ENCODE results near the gene GRB10. TPM values are rescaled to one million over a fixed set of nuclear protein-coding genes. Genes with fewer than 3 reads are reported as not detected.
"Not testable (repeated sequence)": the region's sequence is repeated elsewhere in the genome, so short reads cannot be mapped to it uniquely, and the experiment has no call there.

Gene GRB10
- total RNA-seq, 2 donors from 2014 or later: 0.48 to 2.5 TPM

DNA sequence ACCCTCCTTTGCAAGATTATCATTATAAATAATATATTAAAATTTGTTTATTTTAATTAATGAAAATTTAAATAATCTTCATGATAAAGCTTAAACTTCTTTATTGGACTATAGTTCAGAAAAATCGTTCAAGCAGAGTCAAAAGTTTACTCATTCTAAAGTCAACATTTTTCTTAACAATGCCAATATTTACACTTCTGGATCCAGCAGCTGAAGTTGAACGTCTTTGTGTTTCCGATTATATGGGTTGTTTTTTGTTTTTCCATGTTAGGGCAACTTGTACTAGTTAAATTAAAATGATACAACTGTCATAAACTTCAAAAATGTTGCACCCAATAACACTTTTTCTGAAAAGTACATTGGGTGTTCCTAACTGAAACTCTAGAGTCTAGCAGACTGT, 43.8 kb downstream of the GRB10 start:
- H3K4me3 Mint-ChIP-seq: no peak overlapping the region
- peaks cover 4% of the 10 kb centered on the region for H3K9me3 Mint-ChIP-seq
- H3K4me1 Mint-ChIP-seq (ENCODE audit: low read depth in 2 of 2): peaks cover 12 to 18% of the 10 kb centered on the region in 2 donors
- peaks cover 0 to 4% of the 10 kb centered on the region in 2 donors for H3K27me3 Mint-ChIP-seq
- ATAC-seq: no peak
- H3K27ac Mint-ChIP-seq: no peak overlapping the region
- no peaks in the 10 kb centered on the region for H3K36me3 Mint-ChIP-seq
- DNase-seq (ENCODE audit: low spot score): no peak

DNA sequence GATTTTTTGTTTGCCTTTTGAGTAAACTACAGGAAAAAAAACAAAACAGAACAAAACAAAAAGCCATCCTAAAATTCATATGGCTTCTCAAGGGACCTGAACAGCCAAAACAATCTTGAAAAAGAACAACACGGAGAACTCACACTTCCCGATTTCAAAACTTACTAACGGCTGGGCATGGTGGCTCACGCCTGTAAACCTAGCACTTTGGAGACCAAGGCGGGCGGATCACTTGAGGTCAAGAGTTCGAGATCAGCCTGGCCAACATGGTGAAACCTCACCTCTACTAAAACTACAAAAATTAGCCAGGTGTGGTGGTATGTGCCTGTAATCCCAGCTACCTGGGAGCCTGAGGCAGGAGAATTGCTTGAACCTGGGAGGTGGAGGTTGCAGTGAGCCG, 46.9 kb downstream of the GRB10 start:
- DNase-seq (ENCODE audit: low spot score); H3K4me3 Mint-ChIP-seq; H3K36me3 Mint-ChIP-seq; H3K9me3 Mint-ChIP-seq; H3K27ac Mint-ChIP-seq; H3K27me3 Mint-ChIP-seq; ATAC-seq: not testable (repeated sequence)
- peaks cover 12 to 16% of the 10 kb centered on the region in 2 donors for H3K4me1 Mint-ChIP-seq (ENCODE audit: low read depth in 2 of 2)

DNA sequence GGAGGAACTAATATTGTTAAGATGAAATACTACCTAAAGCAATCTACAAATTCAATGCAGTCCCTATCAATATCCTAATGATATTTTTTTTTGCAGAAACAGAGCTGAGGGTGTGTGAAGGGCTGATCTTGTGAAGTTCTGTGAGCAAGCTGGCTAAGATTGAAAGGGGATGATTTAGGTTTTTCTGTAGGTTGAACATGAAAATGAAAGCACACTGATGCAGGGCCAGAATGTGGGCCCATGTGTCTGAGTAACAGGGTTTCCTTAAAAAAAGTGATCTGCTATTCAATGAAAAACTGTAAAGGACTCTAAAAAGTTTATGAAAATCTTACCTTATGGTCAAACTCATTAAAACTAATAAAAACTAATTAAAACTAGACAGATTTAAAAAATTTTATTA, 47.4 kb downstream of the GRB10 start:
- ATAC-seq (no peak), DNase-seq (ENCODE audit: low spot score) (no peak)
- Mint-ChIP-seq H3K4me1 (ENCODE audit: low read depth in 2 of 2) (peaks cover 12 to 13% of the 10 kb centered on the region in 2 donors), H3K9me3 (peaks cover 4% of the 10 kb centered on the region), H3K27me3 (peaks cover 0 to 4% of the 10 kb centered on the region in 2 donors), H3K27ac (no peak overlapping the region), H3K36me3 (no peaks in the 10 kb centered on the region), H3K4me3 (no peak overlapping the region)

DNA sequence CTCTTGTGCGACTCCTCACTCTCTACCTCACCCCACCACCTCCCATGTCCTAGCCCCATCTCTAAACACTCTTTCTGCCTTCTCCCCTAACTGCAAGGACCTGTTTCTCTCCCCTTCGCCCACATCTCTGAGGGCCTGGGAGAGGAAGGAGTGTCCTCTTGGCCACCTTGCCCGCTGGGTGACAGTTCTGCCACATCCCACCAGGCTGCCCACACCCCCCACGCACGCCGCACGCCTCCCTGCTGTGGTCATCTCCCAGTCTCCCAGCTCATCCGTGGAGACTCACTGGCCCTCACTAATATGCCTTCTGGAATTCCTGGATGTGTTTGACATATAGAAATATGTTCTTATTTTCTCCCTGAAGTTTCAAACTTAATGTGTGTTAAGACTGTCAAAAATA, 48.5 kb downstream of the GRB10 start:
- Mint-ChIP-seq H3K36me3 (no peaks in the 10 kb centered on the region), H3K4me3 (no peak overlapping the region), H3K27me3 (no peaks in the 10 kb centered on the region), H3K9me3 (no peaks in the 10 kb centered on the region), H3K4me1 (ENCODE audit: low read depth in 2 of 2) (peaks cover 1 to 3% of the 10 kb centered on the region in 2 donors), H3K27ac (no peak overlapping the region)
- ATAC-seq (no peak), DNase-seq (ENCODE audit: low spot score) (no peak)

DNA sequence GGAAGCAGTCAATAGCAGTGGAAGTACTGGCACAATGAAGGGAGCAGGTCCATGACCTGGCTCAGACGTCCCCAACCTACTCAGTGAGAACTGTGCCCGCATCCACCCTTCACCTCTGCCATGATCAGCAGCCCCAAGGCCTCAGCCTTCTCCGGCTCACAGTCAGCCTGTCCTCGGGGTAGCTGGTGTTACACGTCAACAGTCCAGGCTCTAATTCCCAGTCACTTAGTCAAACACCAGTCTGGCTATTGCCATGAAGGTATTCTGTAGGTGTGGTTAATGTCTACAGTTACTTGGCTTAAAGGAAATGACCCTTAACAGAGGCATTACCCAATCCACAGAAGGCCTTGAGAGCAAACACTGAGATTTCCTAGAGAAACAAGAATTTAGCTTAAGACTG, 49.1 kb downstream of the GRB10 start:
- Mint-ChIP-seq H3K27me3 (no peaks in the 10 kb centered on the region), H3K4me1 (ENCODE audit: low read depth in 2 of 2) (no peaks in the 10 kb centered on the region), H3K27ac (no peak overlapping the region), H3K36me3 (no peaks in the 10 kb centered on the region), H3K4me3 (no peak overlapping the region), H3K9me3 (no peaks in the 10 kb centered on the region)
- ATAC-seq (no peak), DNase-seq (ENCODE audit: low spot score) (no peak)

DNA sequence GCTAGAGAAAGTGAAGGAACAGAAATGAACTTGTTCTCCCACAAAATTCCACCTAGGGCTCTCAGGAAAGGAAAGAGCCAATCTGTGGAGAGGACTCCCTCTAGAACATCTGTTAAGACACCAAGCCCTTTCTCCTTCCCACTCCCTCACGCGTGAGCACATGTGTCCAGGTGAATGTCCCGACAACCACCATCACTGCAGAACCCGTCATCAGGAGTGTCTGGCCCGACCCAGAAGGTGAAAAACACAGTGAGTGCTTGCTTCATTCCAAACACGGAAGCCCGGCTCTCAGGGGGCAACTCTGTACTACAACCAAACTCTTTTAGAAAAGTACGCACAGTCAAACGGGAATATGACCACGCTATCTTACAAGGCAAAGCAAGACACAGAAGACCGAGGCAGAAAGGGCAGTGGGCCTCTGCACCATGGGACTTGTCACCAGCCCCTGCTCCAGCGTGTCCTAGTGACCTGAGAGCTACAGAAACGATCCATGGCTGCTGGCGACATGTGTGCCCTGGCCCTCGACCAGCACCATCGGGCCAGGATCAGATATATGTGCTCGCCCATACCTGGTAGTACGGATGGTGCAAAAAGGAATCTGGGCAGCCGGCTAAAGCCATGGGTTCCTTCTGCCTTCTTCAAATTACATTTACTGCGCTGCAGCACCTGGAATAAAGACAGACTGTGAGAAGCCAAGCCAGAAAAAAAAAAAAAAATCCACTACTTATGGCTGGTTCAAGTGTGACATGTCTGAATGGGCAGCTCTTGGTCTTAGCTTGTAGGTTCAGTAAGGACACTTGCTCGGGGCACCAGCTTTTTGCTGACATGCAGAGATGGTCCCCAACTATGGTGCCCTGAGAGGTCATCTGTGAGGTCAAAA, 50.8 kb downstream of the GRB10 start:
- ATAC-seq: no peak
- Mint-ChIP-seq H3K9me3 (no peaks in the 10 kb centered on the region), H3K4me3 (no peak overlapping the region), H3K27me3 (no peaks in the 10 kb centered on the region), H3K36me3 (no peaks in the 10 kb centered on the region), H3K4me1 (ENCODE audit: low read depth in 2 of 2) (no peaks in the 10 kb centered on the region), H3K27ac (no peak overlapping the region)
- no peak for DNase-seq (ENCODE audit: low spot score)

DNA sequence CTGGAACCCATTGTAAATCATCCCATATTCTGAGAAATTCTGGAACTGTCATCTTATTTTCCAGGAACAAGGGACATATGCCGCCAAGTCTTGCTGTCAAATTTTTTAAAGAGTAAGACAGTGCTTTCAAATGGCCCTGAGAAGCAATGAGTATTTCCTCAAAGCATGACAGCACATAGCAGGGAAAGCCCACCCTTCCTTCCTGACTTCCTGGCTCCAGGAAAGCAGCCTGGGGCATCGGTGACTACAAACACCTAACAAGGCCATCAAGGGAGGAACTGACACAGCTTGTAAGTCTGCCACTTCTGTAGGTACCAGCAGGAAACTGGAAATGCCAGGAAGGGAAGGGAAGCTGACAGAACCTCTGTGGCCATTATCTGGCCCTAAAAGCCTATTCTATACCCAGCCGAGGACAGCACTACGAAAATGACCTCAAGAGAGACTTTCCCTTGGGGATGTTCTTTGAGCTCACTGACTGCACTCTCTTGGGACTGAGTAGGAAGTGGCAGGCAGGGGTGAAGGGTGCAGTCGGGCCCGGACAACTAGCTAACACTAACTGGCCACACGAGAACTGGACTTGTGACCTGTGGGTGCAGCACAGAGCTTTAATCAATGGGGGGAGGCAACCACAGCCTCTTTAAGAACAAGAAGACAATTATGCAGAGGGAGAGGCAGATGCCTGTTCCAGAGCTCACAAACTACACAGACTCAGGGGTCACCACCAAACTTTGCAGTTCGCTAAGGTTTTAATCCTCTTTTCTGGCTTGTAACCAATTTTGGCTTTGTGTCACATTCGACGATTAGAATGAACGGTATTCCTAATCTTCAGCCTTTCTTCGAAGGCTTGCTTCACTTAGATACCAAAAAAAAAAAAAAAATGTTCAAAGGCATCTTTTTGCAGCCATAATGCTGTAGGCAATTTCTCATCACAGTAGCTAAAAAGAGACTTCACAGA, 52.0 kb downstream of the GRB10 start:
- Mint-ChIP-seq H3K27me3 (no peaks in the 10 kb centered on the region), H3K4me3 (no peak overlapping the region)

DNA sequence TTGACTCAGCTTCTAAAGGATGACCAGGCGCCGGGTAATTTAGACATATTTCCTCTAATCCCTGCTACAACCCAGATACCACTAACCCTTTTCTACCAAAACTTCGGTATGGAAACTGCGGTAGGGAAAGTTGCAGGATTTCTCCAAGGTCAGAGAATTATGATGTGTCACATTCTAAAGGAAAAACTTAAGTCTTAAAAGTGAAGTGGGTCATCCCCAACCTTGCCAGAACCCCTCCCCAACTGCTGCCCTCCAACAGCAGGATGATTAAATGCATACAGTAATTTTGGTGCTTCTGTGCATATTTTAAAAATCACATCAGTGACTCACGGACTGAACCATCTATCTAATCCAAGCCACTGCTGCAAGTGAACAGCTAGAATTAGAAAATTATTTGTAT, 52.7 kb downstream of the GRB10 start:
- no peaks in the 10 kb centered on the region for H3K4me1 Mint-ChIP-seq (ENCODE audit: low read depth in 2 of 2)
- H3K4me3 Mint-ChIP-seq: no peak overlapping the region
- H3K27ac Mint-ChIP-seq: no peak overlapping the region
- H3K36me3 Mint-ChIP-seq: no peaks in the 10 kb centered on the region
- ATAC-seq (no peak), DNase-seq (ENCODE audit: low spot score) (no peak)
- no peaks in the 10 kb centered on the region for H3K27me3 Mint-ChIP-seq
- H3K9me3 Mint-ChIP-seq: no peaks in the 10 kb centered on the region

More for the DNA sequence above, 52.0 kb downstream of the GRB10 start:
- no peaks in the 10 kb centered on the region for H3K4me1 Mint-ChIP-seq (ENCODE audit: low read depth in 2 of 2)
- H3K36me3 Mint-ChIP-seq: no peaks in the 10 kb centered on the region
- DNase-seq (ENCODE audit: low spot score): no peak
- no peak for ATAC-seq
- H3K9me3 Mint-ChIP-seq: no peaks in the 10 kb centered on the region
- H3K27ac Mint-ChIP-seq: no peak overlapping the region

DNA sequence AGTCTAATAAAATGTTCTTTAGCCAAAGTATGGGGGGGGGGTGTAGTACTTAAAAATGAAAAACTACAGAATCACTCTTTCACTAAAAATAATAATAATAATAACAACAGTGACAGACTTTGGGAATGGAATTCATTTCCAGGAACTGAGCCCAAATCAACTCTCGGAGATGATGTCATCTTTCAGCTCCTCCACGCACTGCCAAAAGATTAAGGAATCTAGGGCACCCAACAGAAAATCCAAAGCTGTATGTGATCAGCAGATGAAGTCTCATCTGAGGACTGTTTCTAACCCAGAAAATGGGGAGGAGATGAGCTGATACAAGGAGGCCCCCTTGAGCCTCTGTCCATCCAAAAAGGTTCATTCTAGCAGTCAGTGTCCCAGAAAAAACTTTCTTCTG, 54.5 kb downstream of the GRB10 start:
- ATAC-seq (no peak), DNase-seq (ENCODE audit: low spot score) (no peak)
- no peaks in the 10 kb centered on the region for H3K36me3 Mint-ChIP-seq
- peaks cover 0 to 2% of the 10 kb centered on the region in 2 donors for H3K4me1 Mint-ChIP-seq (ENCODE audit: low read depth in 2 of 2)
- H3K4me3 Mint-ChIP-seq: no peak overlapping the region
- H3K27ac Mint-ChIP-seq: no peak overlapping the region
- peaks cover 0 to 4% of the 10 kb centered on the region in 2 donors for H3K27me3 Mint-ChIP-seq
- H3K9me3 Mint-ChIP-seq: no peaks in the 10 kb centered on the region

DNA sequence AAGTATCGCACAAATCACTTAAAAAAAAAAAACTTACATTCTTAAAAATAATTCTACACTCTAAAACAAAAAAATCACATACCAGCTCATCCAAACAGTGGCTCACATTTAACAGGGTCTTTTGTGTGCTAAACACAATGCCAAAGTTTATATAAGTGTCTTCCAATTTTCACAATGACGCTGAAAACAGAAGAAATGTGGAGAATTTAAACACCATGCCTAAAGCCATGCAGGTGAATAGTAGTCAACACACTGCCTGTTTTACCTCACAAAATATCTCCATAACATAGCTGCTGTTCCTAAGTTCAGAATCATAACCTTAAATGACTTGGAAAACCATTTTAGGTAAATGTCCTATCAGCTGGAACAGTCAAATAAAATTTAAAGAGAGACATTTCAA, 55.0 kb downstream of the GRB10 start:
- no peak for DNase-seq (ENCODE audit: low spot score)
- Mint-ChIP-seq H3K27me3 (peaks cover 0 to 4% of the 10 kb centered on the region in 2 donors), H3K4me1 (ENCODE audit: low read depth in 2 of 2) (peaks cover 0 to 2% of the 10 kb centered on the region in 2 donors), H3K36me3 (no peaks in the 10 kb centered on the region), H3K4me3 (no peak overlapping the region), H3K27ac (no peak overlapping the region), H3K9me3 (no peaks in the 10 kb centered on the region)
- ATAC-seq: no peak

DNA sequence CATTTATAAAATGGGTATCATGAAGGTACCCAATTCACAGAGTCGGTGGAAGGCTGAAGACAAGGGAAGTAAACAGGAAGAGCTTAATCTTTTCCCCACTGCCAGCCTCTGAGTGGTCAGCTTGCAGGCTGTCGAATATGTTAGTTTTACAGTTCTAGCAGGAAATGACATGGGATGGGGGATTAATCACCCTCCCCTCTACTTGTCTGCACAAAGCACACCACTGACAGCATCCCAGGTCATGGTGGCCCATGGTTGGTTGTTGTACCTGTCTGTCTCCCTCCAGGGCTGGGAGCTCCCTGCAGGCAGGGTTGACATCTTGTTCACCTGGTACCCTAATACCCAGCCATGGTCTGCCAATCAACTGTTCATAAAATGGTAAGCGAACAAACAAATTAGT, 55.6 kb downstream of the GRB10 start:
- H3K4me3 Mint-ChIP-seq: no peak overlapping the region
- H3K36me3 Mint-ChIP-seq: no peaks in the 10 kb centered on the region
- H3K27ac Mint-ChIP-seq: no peak overlapping the region
- H3K4me1 Mint-ChIP-seq (ENCODE audit: low read depth in 2 of 2): peaks cover 0 to 2% of the 10 kb centered on the region in 2 donors
- ATAC-seq: no peak
- no peak for DNase-seq (ENCODE audit: low spot score)
- peaks cover 0 to 4% of the 10 kb centered on the region in 2 donors for H3K27me3 Mint-ChIP-seq
- no peaks in the 10 kb centered on the region for H3K9me3 Mint-ChIP-seq

DNA sequence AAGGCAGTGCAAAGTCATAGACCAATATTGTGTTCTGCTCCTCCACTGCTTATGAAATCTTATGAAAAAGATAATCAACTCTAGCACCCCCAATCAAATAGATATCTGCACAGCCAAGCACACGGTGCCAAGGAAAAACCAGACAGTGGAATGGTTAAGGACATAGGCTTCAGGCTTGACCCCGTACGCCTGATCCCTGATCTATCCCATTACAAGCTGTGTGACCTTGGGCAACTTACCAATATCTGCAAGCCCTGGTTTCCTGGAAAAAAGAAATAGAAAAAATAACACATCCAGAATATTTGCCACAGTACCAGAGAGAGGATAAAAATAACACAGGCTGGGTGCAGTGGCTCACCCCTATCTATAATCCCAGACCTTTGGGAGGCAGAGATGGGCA, 56.9 kb downstream of the GRB10 start:
- H3K27me3 Mint-ChIP-seq: peaks cover 0 to 4% of the 10 kb centered on the region in 2 donors
- DNase-seq (ENCODE audit: low spot score): no peak

DNA sequence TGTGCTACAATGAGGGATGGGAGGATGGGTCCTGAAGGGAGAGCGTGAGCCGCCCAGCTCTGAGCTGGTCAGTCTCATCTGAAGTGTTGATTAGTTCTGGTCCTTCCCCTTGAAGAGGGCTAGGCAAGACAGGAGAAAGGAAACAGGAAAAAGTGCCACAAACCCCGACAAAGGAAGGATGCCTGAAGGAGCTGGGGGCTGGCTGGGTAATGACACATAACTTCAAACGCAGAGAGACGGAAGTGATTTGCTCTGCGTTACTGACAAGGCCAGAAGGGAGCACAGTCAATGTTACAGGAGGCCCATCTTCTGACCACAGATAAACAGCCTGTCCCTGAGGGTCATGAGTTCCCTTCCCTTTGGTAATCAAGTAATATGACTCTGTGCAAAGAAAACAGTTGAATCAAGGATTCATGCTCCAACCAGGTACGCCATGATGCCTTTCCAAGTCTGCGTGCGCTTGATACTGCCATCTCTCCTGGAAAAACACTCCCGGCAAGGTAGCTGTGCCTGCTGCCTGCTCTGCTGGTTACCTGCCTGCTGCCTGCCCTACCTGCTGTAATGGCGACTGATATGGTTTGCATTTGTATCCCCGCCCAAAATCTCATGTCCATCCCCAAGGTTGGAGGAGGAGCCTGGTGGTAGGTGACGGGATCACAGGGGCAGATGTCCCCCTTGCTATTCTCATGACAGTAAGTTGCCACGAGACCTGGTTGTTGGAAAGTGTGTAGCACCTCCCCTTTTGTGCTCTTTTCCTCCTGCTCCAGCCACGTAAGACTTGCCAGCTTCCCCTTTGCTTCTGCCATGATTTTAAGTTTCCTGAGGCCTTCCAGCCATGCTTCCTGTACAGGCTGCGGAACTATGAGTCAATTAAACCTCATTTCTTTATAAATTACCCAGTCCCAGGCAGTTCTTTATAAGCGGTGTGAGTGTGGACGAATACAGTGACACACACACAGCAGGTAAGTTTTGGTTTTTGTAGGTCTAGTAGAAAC, 57.9 kb downstream of the GRB10 start:
- DNase-seq (ENCODE audit: low spot score) (no peak), ATAC-seq (peak; percentile 32 to 53)
- Mint-ChIP-seq H3K36me3 (no peaks in the 10 kb centered on the region), H3K27me3 (peaks cover 0 to 4% of the 10 kb centered on the region in 2 donors), H3K4me3 (no peak overlapping the region), H3K27ac (no peak overlapping the region), H3K4me1 (ENCODE audit: low read depth in 2 of 2) (peaks cover 0 to 2% of the 10 kb centered on the region in 2 donors), H3K9me3 (no peaks in the 10 kb centered on the region)

More for the DNA sequence above, 56.9 kb downstream of the GRB10 start:
- H3K4me1 Mint-ChIP-seq (ENCODE audit: low read depth in 2 of 2): peaks cover 0 to 2% of the 10 kb centered on the region in 2 donors
- no peaks in the 10 kb centered on the region for H3K9me3 Mint-ChIP-seq
- no peak overlapping the region for H3K27ac Mint-ChIP-seq
- no peak overlapping the region for H3K4me3 Mint-ChIP-seq
- no peaks in the 10 kb centered on the region for H3K36me3 Mint-ChIP-seq
- ATAC-seq: no peak

Data from natural killer cell treated with Interleukin-12 subunit alpha and Interleukin-12 subunit beta and Interleukin-15 and Interleukin-18, amount 100 ng/mL, for 72 hours (primary cell).